Parathyroid adenoma (tissue), 2 donors: ENCODE results near the gene KCNH2.
A peak's percentile ranks its signal among the peaks of the same experiment; 100 is the strongest.

ENCODE experiments used
- H2AFZ ChIP-seq: fragments of 300-600 bp; sonication (generic); one replicate; pipeline ENCODE4 v1.7.0; 2017; ENCODE audit warnings: antibody characterized with exemption, mild to moderate bottlenecking
- H3K27ac ChIP-seq: fragments of 300-600 bp; sonication (generic); one replicate; pipeline ENCODE4 v1.7.0; 2017
- H3K27me3 ChIP-seq: fragments of 300-600 bp; sonication (generic); one replicate; pipeline ENCODE4 v1.7.0; 2017; ENCODE audit warnings: low read length; ENCODE audit not compliant: control insufficient read depth, insufficient read depth
- H3K36me3 ChIP-seq: fragments of 300-600 bp; sonication (generic); one replicate; pipeline ENCODE4 v1.7.0; 2017; ENCODE audit warnings: low read length; ENCODE audit not compliant: control insufficient read depth, insufficient read depth
- H3K4me1 ChIP-seq: fragments of 300-600 bp; sonication (generic); one replicate; pipeline ENCODE4 v1.7.0; 2017; ENCODE audit warnings: control low read depth
- H3K4me2 ChIP-seq: fragments of 300-600 bp; sonication (generic); one replicate; pipeline ENCODE4 v1.7.0; 2017; ENCODE audit warnings: low read length
- H3K4me3 ChIP-seq: fragments of 300-600 bp; sonication (generic); one replicate; pipeline ENCODE4 v1.7.0; 2017; ENCODE audit warnings: low read depth, low read length
- H3K79me2 ChIP-seq: fragments of 300-600 bp; sonication (generic); one replicate; pipeline ENCODE4 v1.7.0; 2017; ENCODE audit warnings: control low read depth
- H3K9ac ChIP-seq: fragments of 300-600 bp; sonication (generic); one replicate; pipeline ENCODE4 v1.7.0; 2017; ENCODE audit warnings: mild to moderate bottlenecking
- H3K9me3 ChIP-seq: fragments of 300-600 bp; sonication (generic); one replicate; pipeline ENCODE4 v1.7.0; 2017; ENCODE audit warnings: low read length; ENCODE audit not compliant: control insufficient read depth
- TF ChIP-seq, protein P1 (sequence below): fragments of 300-600 bp; sonication (generic); IDR thresholded peaks from one replicate; pipeline ENCODE4 v1.7.0; 2017; ENCODE audit warnings: antibody characterized with exemption, mild to moderate bottlenecking
- donor health status: primary hyperparathyroidism.

KCNH2 gene

DNA sequence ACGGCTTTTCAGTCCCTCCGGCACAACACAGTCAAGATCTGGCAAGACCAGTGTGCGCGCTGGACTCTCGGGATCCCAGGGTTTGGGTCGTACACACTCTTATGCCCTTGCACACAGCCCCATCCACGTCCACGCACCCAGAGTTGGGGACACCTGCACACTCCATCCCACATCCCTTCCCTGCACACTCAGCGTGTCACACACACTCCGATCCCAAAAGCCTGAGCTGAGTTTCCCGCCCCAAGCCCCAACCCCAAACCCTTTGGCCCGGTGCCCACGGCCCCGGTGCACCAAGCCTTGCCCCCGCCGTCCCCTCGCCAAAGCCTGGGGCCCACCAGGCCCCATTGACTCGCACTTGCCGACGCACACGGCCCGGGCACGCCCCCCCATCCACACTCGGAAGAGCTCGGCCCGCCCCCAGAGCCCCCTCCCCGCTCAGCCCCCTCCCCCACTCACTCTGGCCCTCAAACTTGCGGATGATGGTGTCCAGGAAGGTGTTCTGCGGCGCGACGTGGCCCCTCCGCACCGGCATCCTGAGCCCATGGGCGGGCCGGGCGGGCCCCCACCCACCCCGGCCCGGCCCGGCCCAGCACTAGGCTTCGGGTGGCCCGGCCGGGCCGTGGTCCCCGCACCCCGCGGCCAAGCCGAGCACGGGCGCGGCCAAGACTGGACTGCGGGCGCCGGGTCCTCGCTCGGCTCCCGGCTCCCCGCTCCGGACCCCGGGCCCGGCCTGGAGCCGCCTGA is 567 bp downstream of the KCNH2 start:
- no peak overlapping the region for H2AFZ ChIP-seq
- H3K4me2 ChIP-seq, result peak overlapping the region; percentile 65
- H3K4me1 ChIP-seq, result peaks cover 28% of the 10 kb centered on the region
- no peaks in the 10 kb centered on the region for H3K79me2 ChIP-seq
- peak overlapping the region; percentile 99 for H3K27ac ChIP-seq
- no peaks in the 10 kb centered on the region for H3K27me3 ChIP-seq
- peak overlapping the region; percentile 61 for H3K4me3 ChIP-seq
- TF ChIP-seq, protein P1, sequence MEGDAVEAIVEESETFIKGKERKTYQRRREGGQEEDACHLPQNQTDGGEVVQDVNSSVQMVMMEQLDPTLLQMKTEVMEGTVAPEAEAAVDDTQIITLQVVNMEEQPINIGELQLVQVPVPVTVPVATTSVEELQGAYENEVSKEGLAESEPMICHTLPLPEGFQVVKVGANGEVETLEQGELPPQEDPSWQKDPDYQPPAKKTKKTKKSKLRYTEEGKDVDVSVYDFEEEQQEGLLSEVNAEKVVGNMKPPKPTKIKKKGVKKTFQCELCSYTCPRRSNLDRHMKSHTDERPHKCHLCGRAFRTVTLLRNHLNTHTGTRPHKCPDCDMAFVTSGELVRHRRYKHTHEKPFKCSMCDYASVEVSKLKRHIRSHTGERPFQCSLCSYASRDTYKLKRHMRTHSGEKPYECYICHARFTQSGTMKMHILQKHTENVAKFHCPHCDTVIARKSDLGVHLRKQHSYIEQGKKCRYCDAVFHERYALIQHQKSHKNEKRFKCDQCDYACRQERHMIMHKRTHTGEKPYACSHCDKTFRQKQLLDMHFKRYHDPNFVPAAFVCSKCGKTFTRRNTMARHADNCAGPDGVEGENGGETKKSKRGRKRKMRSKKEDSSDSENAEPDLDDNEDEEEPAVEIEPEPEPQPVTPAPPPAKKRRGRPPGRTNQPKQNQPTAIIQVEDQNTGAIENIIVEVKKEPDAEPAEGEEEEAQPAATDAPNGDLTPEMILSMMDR, result no peak
- H3K36me3 ChIP-seq, result no peaks in the 10 kb centered on the region
- H3K9ac ChIP-seq, result no peak overlapping the region
- no peaks in the 10 kb centered on the region for H3K9me3 ChIP-seq

DNA sequence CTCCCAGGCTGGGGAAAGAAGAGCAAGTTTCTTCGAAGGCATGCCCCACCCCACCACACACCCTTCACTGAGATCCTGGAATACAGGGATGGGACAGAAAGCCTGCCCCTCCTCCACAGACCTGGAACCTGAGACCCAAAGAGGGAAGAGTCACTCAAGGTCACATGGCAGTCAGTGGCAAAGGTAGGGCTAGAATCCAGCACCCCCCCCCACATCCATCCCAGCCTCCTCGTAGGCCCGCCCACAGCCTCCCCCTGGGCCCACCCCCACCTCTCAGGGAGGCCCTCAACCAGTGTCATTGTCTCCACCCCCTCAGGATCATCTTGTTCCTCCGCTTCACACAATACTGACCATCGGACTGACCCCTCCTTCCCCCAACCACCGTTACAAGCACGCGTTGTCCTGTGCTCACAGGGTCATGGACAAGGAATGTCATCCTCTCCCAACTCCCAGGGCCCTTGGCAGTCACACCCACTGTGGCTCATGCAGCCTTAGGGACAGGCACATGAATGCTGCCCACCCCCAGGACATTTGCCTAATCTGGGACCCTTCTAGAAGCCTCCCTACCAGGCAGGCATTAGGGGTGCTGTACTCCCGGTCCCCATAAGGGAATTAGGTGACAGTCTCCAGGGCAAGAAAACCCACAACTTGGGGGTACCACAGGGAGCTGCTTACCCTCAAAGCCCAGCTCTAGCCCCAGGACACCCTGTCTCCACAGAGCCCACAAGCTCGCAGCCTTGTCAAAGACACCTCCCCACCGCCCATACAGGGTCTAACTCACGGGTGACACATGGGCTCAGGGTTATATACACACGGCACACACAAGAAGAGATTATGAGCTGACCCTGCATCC is 1.4 kb downstream of the KCNH2 start:
- no peaks in the 10 kb centered on the region for H3K36me3 ChIP-seq
- peak overlapping the region; percentile 99 for H3K27ac ChIP-seq
- no peaks in the 10 kb centered on the region for H3K9me3 ChIP-seq
- H3K79me2 ChIP-seq, result no peaks in the 10 kb centered on the region
- TF ChIP-seq, protein P1, result no peak
- H3K4me1 ChIP-seq, result peaks cover 28% of the 10 kb centered on the region
- peak overlapping the region; percentile 61 for H3K4me3 ChIP-seq
- no peaks in the 10 kb centered on the region for H3K27me3 ChIP-seq
- peak overlapping the region; percentile 65 for H3K4me2 ChIP-seq
- peak overlapping the region; percentile 23 for H3K9ac ChIP-seq
- no peak overlapping the region for H2AFZ ChIP-seq

GRCh38 chr7:150975536-150976319 is 2.4 kb downstream of the KCNH2 start:
- Histone ChIP-seq H3K4me3 (peak overlapping the region; percentile 66), H3K9me3 (no peaks in the 10 kb centered on the region), H3K27me3 (no peaks in the 10 kb centered on the region), H3K36me3 (no peaks in the 10 kb centered on the region), H3K4me1 (peaks cover 35% of the 10 kb centered on the region), H3K9ac (peak overlapping the region; percentile 72), H3K27ac (peak overlapping the region; percentile 99), H3K79me2 (peaks cover 4% of the 10 kb centered on the region), H2AFZ (peak overlapping the region; percentile 79), H3K4me2 (peak overlapping the region; percentile 65)
- TF ChIP-seq, protein P1, result no peak

- TF ChIP-seq, protein P1, result peak; percentile 27
- H3K4me1 ChIP-seq, result peaks cover 29% of the 10 kb centered on the region
Measured at GRCh38 chr7:150974468-150975391, 3.4 kb downstream of the KCNH2 start.

More at GRCh38 chr7:150974468-150975391, 3.4 kb downstream of the KCNH2 start:
- Histone ChIP-seq H3K27me3 (no peaks in the 10 kb centered on the region), H3K36me3 (no peaks in the 10 kb centered on the region), H3K9me3 (no peaks in the 10 kb centered on the region), H3K27ac (peak overlapping the region; percentile 99), H3K4me2 (peak overlapping the region; percentile 65), H2AFZ (peak overlapping the region; percentile 79), H3K4me3 (peak overlapping the region; percentile 66), H3K9ac (peak overlapping the region; percentile 72), H3K79me2 (peaks cover 9% of the 10 kb centered on the region)
